ENCODE results near the gene SYT13. TPM values are rescaled to one million over a fixed set of nuclear protein-coding genes. Genes with fewer than 3 reads are reported as not detected.

SYT13 gene
- total and polyA plus RNA-seq, 10 of the 15 experiments (the other 5 are each of a cell fraction or from before 2014, with no cell fraction given): not detected

- H3K27me3 ChIP-seq (replicated peaks in 1 of 2; ENCODE audit: control insufficient read depth in 2 of 2, insufficient read depth in 2 of 2, low read length in 1 of 2): no peaks in the 10 kb centered on the region
- CTCF ChIA-PET: no interaction called here
- H4K20me1 ChIP-seq (ENCODE audit: control insufficient read depth, insufficient read depth): no peaks in the 10 kb centered on the region
- no peak for ATAC-seq
- WGBS (ENCODE audit: insufficient coverage, insufficient replicate concordance, low lambda C conversion rate, missing lambda C conversion rate): 55% methylated on average over 8 of the region's 8 CpGs
- no peak overlapping the region for H3K27ac ChIP-seq (ENCODE audit: control insufficient read depth, insufficient read depth)
- POLR2A ChIA-PET: no interaction called here
- SMC1A ChIA-PET (ENCODE audit: uncharacterized antibody, unreplicated experiment): no interaction called here
- no peaks in the 10 kb centered on the region for H3K9me3 ChIP-seq (replicated peaks; ENCODE audit: control insufficient read depth, insufficient read depth, low read length)
- TF ChIP-seq SMARCA5 (IDR thresholded peaks at IDR 0.05) (no peak), BCL11A (IDR thresholded peaks at IDR 0.05; ENCODE audit: low read depth, low read length) (no peak), MYB (IDR thresholded peaks at IDR 0.05; ENCODE audit: borderline replicate concordance, low read depth, low read length) (no peak), NFIC (IDR thresholded peaks at IDR 0.05; ENCODE audit: low read depth, low read length) (no peak), CBX3 (IDR thresholded peaks at IDR 0.05; ENCODE audit: borderline replicate concordance, low read depth) (no peak), MEF2B (IDR thresholded peaks at IDR 0.05; ENCODE audit: partially characterized antibody, poor library complexity, severe bottlenecking) (no peak), TCF7 (IDR thresholded peaks at IDR 0.05; ENCODE audit: borderline replicate concordance) (no peak), CUX1 (IDR thresholded peaks at IDR 0.05; ENCODE audit: insufficient replicate concordance, low read depth, low read length) (no peak), WRNIP1 (IDR thresholded peaks at IDR 0.05; ENCODE audit: borderline replicate concordance, low read depth, low read length) (no peak), RCOR1 (conservative IDR thresholded peaks at IDR 0.05; ENCODE audit: low read depth, low read length) (no peak), RAD51 (IDR thresholded peaks at IDR 0.05) (no peak), FOS (IDR thresholded peaks at IDR 0.05; ENCODE audit: borderline replicate concordance, extremely low read depth, insufficient read length) (no peak)
- TF ChIP-seq, protein P1, sequence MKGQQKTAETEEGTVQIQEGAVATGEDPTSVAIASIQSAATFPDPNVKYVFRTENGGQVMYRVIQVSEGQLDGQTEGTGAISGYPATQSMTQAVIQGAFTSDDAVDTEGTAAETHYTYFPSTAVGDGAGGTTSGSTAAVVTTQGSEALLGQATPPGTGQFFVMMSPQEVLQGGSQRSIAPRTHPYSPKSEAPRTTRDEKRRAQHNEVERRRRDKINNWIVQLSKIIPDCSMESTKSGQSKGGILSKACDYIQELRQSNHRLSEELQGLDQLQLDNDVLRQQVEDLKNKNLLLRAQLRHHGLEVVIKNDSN (IDR thresholded peaks at IDR 0.05; ENCODE audit: borderline replicate concordance, extremely low read length, insufficient read depth, low read depth, low read length): no peak
- TF ChIP-seq, protein P2, sequence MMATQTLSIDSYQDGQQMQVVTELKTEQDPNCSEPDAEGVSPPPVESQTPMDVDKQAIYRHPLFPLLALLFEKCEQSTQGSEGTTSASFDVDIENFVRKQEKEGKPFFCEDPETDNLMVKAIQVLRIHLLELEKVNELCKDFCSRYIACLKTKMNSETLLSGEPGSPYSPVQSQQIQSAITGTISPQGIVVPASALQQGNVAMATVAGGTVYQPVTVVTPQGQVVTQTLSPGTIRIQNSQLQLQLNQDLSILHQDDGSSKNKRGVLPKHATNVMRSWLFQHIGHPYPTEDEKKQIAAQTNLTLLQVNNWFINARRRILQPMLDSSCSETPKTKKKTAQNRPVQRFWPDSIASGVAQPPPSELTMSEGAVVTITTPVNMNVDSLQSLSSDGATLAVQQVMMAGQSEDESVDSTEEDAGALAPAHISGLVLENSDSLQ (IDR thresholded peaks at IDR 0.05): no peak
- no peaks in the 10 kb centered on the region for H3K4me1 ChIP-seq (ENCODE audit: control insufficient read depth, insufficient read depth, low read length)
- no peak for FAIRE-seq
- intact Hi-C loops (cut with micrococcal nuclease; ENCODE audit: unreplicated experiment): no loop called here
- H3K79me2 ChIP-seq (ENCODE audit: control insufficient read depth, insufficient read depth, low read length): no peaks in the 10 kb centered on the region
- H3K9ac ChIP-seq (ENCODE audit: control insufficient read depth, insufficient read depth, low read length): no peak overlapping the region
- H2AFZ ChIP-seq (ENCODE audit: control insufficient read depth, low read depth, low read length): no peak overlapping the region
- RAD21 ChIA-PET (ENCODE audit: unreplicated experiment): interaction anchor here (1.0 kb wide), 1 partner anchor 104 kb away, joined by 3 read pairs; no protein-coding TSS in a partner anchor
- H3K4me2 ChIP-seq (ENCODE audit: control insufficient read depth, insufficient read depth): no peak overlapping the region
- H3K36me3 ChIP-seq (ENCODE audit: control insufficient read depth in 2 of 2, insufficient read depth in 2 of 2, low read length in 1 of 2): no peaks in the 10 kb centered on the region; a peak in 1 of 4 replicates
- in situ Hi-C loops (cut with MboI): no loop called here
- no peak overlapping the region for H3K4me3 ChIP-seq
- DNase-seq (ENCODE audit: low read depth, low spot score): no peak
- BruUV-seq (replicated peaks): no TSS peak
These were observed 78.0 kb downstream of the SYT13 start for GRCh38 chr11:45208135-45208534.

Measured in GM12878 (cell line).